H9 (cell line): ENCODE measurements around the gene TFF1. TPM values are rescaled to one million over a fixed set of nuclear protein-coding genes. Genes with fewer than 3 reads are reported as not detected.

ENCODE experiments used
- DNase-seq: peaks from one replicate; pipeline ENCODE4 v3.0.0-alpha.2; 2017
- H2AFZ ChIP-seq: one replicate; pipeline ENCODE4 v1.6.1; 2013; ENCODE audit warnings: mild to moderate bottlenecking, low read length, control low read depth, moderate library complexity
- H2AK5ac ChIP-seq: 2 replicates; pipeline ENCODE4 v1.6.1; 2013; ENCODE audit warnings: low read length, control low read depth, mixed read lengths; ENCODE audit not compliant: insufficient read length
- H2BK120ac ChIP-seq: one replicate; pipeline ENCODE4 v1.6.1; 2013; ENCODE audit warnings: low read depth, mild to moderate bottlenecking, low read length, control low read depth, inconsistent platforms; ENCODE audit not compliant: poor library complexity, severe bottlenecking
- H2BK12ac ChIP-seq: 2 replicates; pipeline ENCODE4 v1.6.1; 2013; ENCODE audit warnings: low read length, control low read depth, mixed read lengths, low read depth; ENCODE audit not compliant: insufficient read length
- H2BK15ac ChIP-seq: 2 replicates; pipeline ENCODE4 v1.6.1; 2013; ENCODE audit warnings: low read depth, low read length, control low read depth
- H2BK20ac ChIP-seq: one replicate; pipeline ENCODE4 v1.6.1; 2013; ENCODE audit warnings: low read depth, mild to moderate bottlenecking, low read length, control low read depth, inconsistent platforms; ENCODE audit not compliant: poor library complexity, severe bottlenecking
- H2BK5ac ChIP-seq: 2 replicates; pipeline ENCODE4 v1.6.1; 2013; ENCODE audit warnings: low read length, control low read depth, mixed read lengths; ENCODE audit not compliant: insufficient read length
- H3K14ac ChIP-seq: 2 replicates; pipeline ENCODE4 v1.6.1; 2013; ENCODE audit warnings: low read length, control low read depth; ENCODE audit not compliant: insufficient read depth
- H3K18ac ChIP-seq: 2 replicates; pipeline ENCODE4 v1.6.1; 2013; ENCODE audit warnings: low read depth, mild to moderate bottlenecking, mixed read lengths, low read length, control low read depth; ENCODE audit not compliant: insufficient read length
- H3K23ac ChIP-seq: 2 replicates; pipeline ENCODE4 v1.6.1; 2013; ENCODE audit warnings: low read length, control low read depth, mixed read lengths, low read depth; ENCODE audit not compliant: insufficient read length
- H3K23me2 ChIP-seq: 2 replicates; pipeline ENCODE4 v1.6.1; 2013; ENCODE audit warnings: low read depth, mild to moderate bottlenecking, mixed read lengths, low read length, control low read depth; ENCODE audit not compliant: insufficient read length, poor library complexity, severe bottlenecking
- H3K27ac ChIP-seq: 2 replicates; pipeline ENCODE4 v1.5.1; 2013; ENCODE audit warnings: low read length, control low read depth, mixed read lengths, low read depth; ENCODE audit not compliant: insufficient read length
- H3K27me3 ChIP-seq: 2 replicates; pipeline ENCODE4 v1.6.1; 2013; ENCODE audit warnings: low read length, control low read depth, inconsistent platforms; ENCODE audit not compliant: insufficient read depth
- H3K4ac ChIP-seq: 2 replicates; pipeline ENCODE4 v1.6.1; 2013; ENCODE audit warnings: low read depth, mild to moderate bottlenecking, control low read depth, inconsistent platforms, low read length, moderate library complexity
- H3K4me1 ChIP-seq: 2 replicates; pipeline ENCODE4 v1.6.1; 2013; ENCODE audit warnings: low read length, control low read depth, inconsistent platforms; ENCODE audit not compliant: insufficient read depth
- H3K4me2 ChIP-seq: 2 replicates; pipeline ENCODE4 v1.6.1; 2013; ENCODE audit warnings: low read length, control low read depth, mixed read lengths; ENCODE audit not compliant: insufficient read length, insufficient read depth
- H3K56ac ChIP-seq: 2 replicates; pipeline ENCODE4 v1.6.1; 2013; ENCODE audit warnings: low read depth, mild to moderate bottlenecking, mixed read lengths, low read length, control low read depth; ENCODE audit not compliant: insufficient read length
- H3K79me1 ChIP-seq: 2 replicates; pipeline ENCODE4 v1.6.1; 2013; ENCODE audit warnings: low read depth, mild to moderate bottlenecking, moderate library complexity, low read length, control low read depth, inconsistent platforms; ENCODE audit not compliant: insufficient read depth, poor library complexity, severe bottlenecking
- H3K79me2 ChIP-seq: 2 replicates; pipeline ENCODE4 v1.6.1; 2013; ENCODE audit warnings: low read length, control low read depth, inconsistent platforms; ENCODE audit not compliant: insufficient read depth
- H3K9ac ChIP-seq: 2 replicates; pipeline ENCODE4 v1.6.1; 2013; ENCODE audit warnings: low read length, control low read depth, mixed read lengths; ENCODE audit not compliant: insufficient read length; ENCODE audit errors: extremely low read depth
- H3K9me3 ChIP-seq: one replicate; pipeline ENCODE4 v1.6.1; 2013; ENCODE audit warnings: low read depth, low read length, inconsistent platforms; ENCODE audit not compliant: control insufficient read depth
- H3T11ph ChIP-seq: one replicate; pipeline ENCODE4 v1.6.1; 2013; ENCODE audit warnings: mild to moderate bottlenecking, low read length, control low read depth, inconsistent platforms
- H4K20me1 ChIP-seq: one replicate; pipeline ENCODE4 v1.6.1; 2013; ENCODE audit not compliant: control insufficient read depth, insufficient read length, insufficient read depth
- H4K5ac ChIP-seq: 2 replicates; pipeline ENCODE4 v1.6.1; 2013; ENCODE audit warnings: low read depth, mild to moderate bottlenecking, mixed read lengths, low read length, control low read depth; ENCODE audit not compliant: insufficient read length
- H4K8ac ChIP-seq: replicated peaks from 2 replicates; pipeline ENCODE4 v1.6.1; 2013; ENCODE audit warnings: low read length, control low read depth, mixed read lengths, low read depth; ENCODE audit not compliant: insufficient read length
- H4K91ac ChIP-seq: 2 replicates; pipeline ENCODE4 v1.6.1; 2013; ENCODE audit warnings: low read depth, mild to moderate bottlenecking, moderate library complexity, mixed read lengths, low read length, control low read depth; ENCODE audit not compliant: insufficient read length
- H3K27ac Mint-ChIP-seq, 3 experiments: 2 replicates in 2 of 3; 3 replicates in 1 of 3; pipeline ENCODE4 v1.8.0; 2020 to 2021; ENCODE audit warnings: mixed read lengths in 3 of 3, mild to moderate bottlenecking in 1 of 3, moderate library complexity in 1 of 3
- H3K27me3 Mint-ChIP-seq: 2 replicates; pipeline ENCODE4 v1.8.0; 2021; ENCODE audit warnings: low read depth, mild to moderate bottlenecking, moderate library complexity, mixed read lengths
- H3K36me3 Mint-ChIP-seq, 3 experiments: 2 replicates in 2 of 3; 3 replicates in 1 of 3; pipeline ENCODE4 v1.8.0; 2020 to 2021; ENCODE audit warnings: low read depth in 3 of 3, mixed read lengths in 3 of 3; ENCODE audit not compliant: insufficient read depth in 1 of 3
- H3K4me1 Mint-ChIP-seq, 2 experiments: 2 replicates each; pipeline ENCODE4 v1.8.0; 2020; ENCODE audit warnings: mixed read lengths in 2 of 2
- H3K4me3 Mint-ChIP-seq, 2 experiments: 2 replicates in 1 of 2; 3 replicates in 1 of 2; pipeline ENCODE4 v1.8.0; 2020 to 2021; ENCODE audit warnings: mild to moderate bottlenecking in 2 of 2, mixed read lengths in 2 of 2, moderate library complexity in 1 of 2
- H3K9me3 Mint-ChIP-seq, 2 experiments: 2 replicates in 1 of 2; 3 replicates in 1 of 2; pipeline ENCODE4 v1.8.0; 2020; ENCODE audit warnings: mild to moderate bottlenecking in 2 of 2, mixed read lengths in 2 of 2, moderate library complexity in 1 of 2
- WGBS: extraction: QIAGEN DNeasy Blood & Tissue Kit; methylation state at CpG from one replicate; pipeline ENCODE4 v1.1.7; 2013; ENCODE audit warnings: missing lambda C conversion rate, low lambda C conversion rate, mixed read lengths; ENCODE audit not compliant: insufficient read length; ENCODE audit errors: extremely low coverage; 5-methylcytosine and 5-hydroxymethylcytosine counted together
- total RNA-seq: library from RNA; stranded (reverse); gene quantifications from 2 replicates; pipeline ENCODE4 v1.2.1, GENCODE V29; 2021
- TF ChIP-seq, protein P1 (sequence below): fragments of 200-600 bp; sonication (generic); conservative IDR thresholded peaks from 3 replicates; pipeline ENCODE4 v1.8.0; 2021; ENCODE audit warnings: antibody characterized with exemption, mild to moderate bottlenecking

TFF1 gene
- total RNA-seq, 1 experiment from 2014 or later = not detected

DNA sequence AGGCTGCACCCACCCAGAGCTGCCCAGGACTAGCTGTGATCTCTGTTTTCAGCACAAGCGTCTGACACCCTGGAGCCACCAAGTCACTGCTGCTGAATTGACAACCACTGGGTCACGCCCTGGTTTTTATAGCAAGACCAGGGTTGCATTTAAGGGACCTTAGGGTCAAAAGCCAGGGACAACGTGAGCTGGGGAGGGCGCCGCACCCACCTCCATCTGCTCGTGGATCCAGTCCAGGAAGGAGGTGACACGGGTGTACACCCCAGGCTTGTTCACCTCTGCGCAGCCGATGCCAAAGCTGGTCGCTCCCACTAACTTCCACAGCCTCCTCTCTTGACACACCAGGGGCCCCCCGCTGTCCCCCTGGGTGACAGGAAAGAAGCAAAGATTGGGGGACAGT is 9.2 kb upstream of the TFF1 start:
- no peaks in the 10 kb centered on the region for H3K79me1 ChIP-seq
- H2AFZ ChIP-seq = no peak overlapping the region
- no peak overlapping the region for H3K23ac ChIP-seq
- H3K4me3 Mint-ChIP-seq = no peak overlapping the region; a peak in 1 of 5 replicates
- no peak overlapping the region for H3K4me2 ChIP-seq
- H2BK120ac ChIP-seq = no peak overlapping the region
- WGBS = no CpG with 5 or more reads among the region's 11 CpGs
- H3K4me1 ChIP-seq = no peaks in the 10 kb centered on the region
- no peak overlapping the region for H2BK20ac ChIP-seq
- H3K9me3 ChIP-seq = no peaks in the 10 kb centered on the region
- H3K79me2 ChIP-seq = no peaks in the 10 kb centered on the region
- H3K27ac ChIP-seq = no peak overlapping the region
- no peak overlapping the region for H4K91ac ChIP-seq
- H3K27me3 Mint-ChIP-seq = peaks cover 29% of the 10 kb centered on the region
- no peaks in the 10 kb centered on the region for H3K36me3 Mint-ChIP-seq
- no peaks in the 10 kb centered on the region for H3K23me2 ChIP-seq
- H2BK12ac ChIP-seq = no peak overlapping the region
- peak overlapping the region; percentile 29; the same call in 1 of the 2 replicates for H3K14ac ChIP-seq
- peaks cover 6 to 11% of the 10 kb centered on the region in 2 experiments for H3K4me1 Mint-ChIP-seq
- H4K20me1 ChIP-seq = no peaks in the 10 kb centered on the region
- H4K8ac ChIP-seq = no peak overlapping the region
- TF ChIP-seq, protein P1, sequence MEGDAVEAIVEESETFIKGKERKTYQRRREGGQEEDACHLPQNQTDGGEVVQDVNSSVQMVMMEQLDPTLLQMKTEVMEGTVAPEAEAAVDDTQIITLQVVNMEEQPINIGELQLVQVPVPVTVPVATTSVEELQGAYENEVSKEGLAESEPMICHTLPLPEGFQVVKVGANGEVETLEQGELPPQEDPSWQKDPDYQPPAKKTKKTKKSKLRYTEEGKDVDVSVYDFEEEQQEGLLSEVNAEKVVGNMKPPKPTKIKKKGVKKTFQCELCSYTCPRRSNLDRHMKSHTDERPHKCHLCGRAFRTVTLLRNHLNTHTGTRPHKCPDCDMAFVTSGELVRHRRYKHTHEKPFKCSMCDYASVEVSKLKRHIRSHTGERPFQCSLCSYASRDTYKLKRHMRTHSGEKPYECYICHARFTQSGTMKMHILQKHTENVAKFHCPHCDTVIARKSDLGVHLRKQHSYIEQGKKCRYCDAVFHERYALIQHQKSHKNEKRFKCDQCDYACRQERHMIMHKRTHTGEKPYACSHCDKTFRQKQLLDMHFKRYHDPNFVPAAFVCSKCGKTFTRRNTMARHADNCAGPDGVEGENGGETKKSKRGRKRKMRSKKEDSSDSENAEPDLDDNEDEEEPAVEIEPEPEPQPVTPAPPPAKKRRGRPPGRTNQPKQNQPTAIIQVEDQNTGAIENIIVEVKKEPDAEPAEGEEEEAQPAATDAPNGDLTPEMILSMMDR = no peak
- no peak overlapping the region for H2AK5ac ChIP-seq
- H2BK5ac ChIP-seq = no peak overlapping the region
- no peaks in the 10 kb centered on the region for H3K27me3 ChIP-seq
- H3T11ph ChIP-seq = no peak overlapping the region
- H3K9me3 Mint-ChIP-seq = no peaks in the 10 kb centered on the region; a peak in 1 of 5 replicates
- no peak overlapping the region for H3K56ac ChIP-seq
- no peak overlapping the region for H3K4ac ChIP-seq
- no peak overlapping the region for H3K9ac ChIP-seq
- no peak overlapping the region for H3K27ac Mint-ChIP-seq
- no peak overlapping the region for H2BK15ac ChIP-seq
- no peak for DNase-seq
- no peak overlapping the region for H3K18ac ChIP-seq
- no peak overlapping the region for H4K5ac ChIP-seq
